Cardiac muscle cell (in vitro differentiated cells and primary cell): ENCODE data around the gene WARS2. TPM values are rescaled to one million over a fixed set of nuclear protein-coding genes. Genes with fewer than 3 reads are reported as not detected.

Source experiments
- DNase-seq, 2 donors: peaks; one replicate each; pipeline versions ENCODE4 v3.0.0 to v3.0.0-alpha.2; 2010 to 2017; ENCODE audit warnings: low read depth in 1 of 2, low spot score in 1 of 2
- H3K27ac ChIP-seq: fragments of 200-600 bp; sonication (generic); 2 replicates; pipeline ENCODE4 v1.5.1; 2016
- H3K27me3 ChIP-seq: fragments of 200-600 bp; sonication (generic); 2 replicates; pipeline ENCODE4 v1.6.0; 2016; ENCODE audit warnings: control low read depth
- H3K36me3 ChIP-seq: fragments of 200-600 bp; sonication (generic); 2 replicates; pipeline ENCODE4 v1.5.1; 2016; ENCODE audit warnings: control low read depth
- H3K4me1 ChIP-seq: fragments of 200-600 bp; sonication (generic); 2 replicates; pipeline ENCODE4 v1.8.1; 2017; ENCODE audit warnings: low read depth, mild to moderate bottlenecking, mixed run types
- H3K4me3 ChIP-seq: fragments of 200-600 bp; sonication (generic); 2 replicates; pipeline ENCODE4 v1.5.1; 2016; ENCODE audit warnings: mild to moderate bottlenecking
- H3K9me3 ChIP-seq: fragments of 200-600 bp; sonication (generic); 2 replicates; pipeline ENCODE4 v1.5.1; 2017; ENCODE audit warnings: low read depth, mild to moderate bottlenecking, control low read depth
- CTCF ChIP-seq: IDR thresholded peaks from 2 replicates; pipeline ENCODE4 v1.5.1; 2012; ENCODE audit warnings: low read depth, mild to moderate bottlenecking, low read length
- polyA plus RNA-seq: library from polyadenylated mRNA; unstranded; fragments of >200 nt; fragmentation: Nextera tagmentation; extraction: Ambion mirVana; gene quantifications from 2 replicates; pipeline ENCODE4 v1.2.1, GENCODE V29; 2016
- total RNA-seq: library from RNA; depleted of rRNA; stranded (reverse); fragments of >200 nt; gene quantifications from 2 replicates; pipeline ENCODE4 v1.2.3, GENCODE V29; 2016

The WARS2 gene
- total and polyA plus RNA-seq, 2 experiments from 2014 or later = 10.9 to 13.1 TPM

DNA sequence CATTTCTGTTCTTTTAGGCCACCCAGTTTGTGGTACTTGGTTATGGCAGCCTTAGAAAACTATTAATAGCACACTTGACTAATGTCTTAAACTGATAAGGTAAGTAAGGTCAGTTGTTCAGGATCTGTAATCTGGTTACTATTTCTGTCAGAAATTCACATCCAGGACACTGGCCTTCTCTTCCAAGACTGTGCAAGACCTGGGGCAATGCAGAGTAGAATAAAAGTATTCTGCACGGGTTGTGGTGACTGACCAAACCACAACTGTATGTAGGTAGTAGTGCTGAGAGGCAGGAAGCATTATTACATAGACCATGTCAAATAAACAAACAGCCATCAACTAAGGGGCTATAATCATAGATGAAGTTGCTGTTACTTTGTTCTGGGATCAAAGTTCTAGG is 46.7 kb downstream of the WARS2 start:
- Histone ChIP-seq H3K27me3 (no peaks in the 10 kb centered on the region), H3K4me3 (no peak overlapping the region), H3K27ac (peak overlapping the region; percentile 27), H3K36me3 (no peaks in the 10 kb centered on the region), H3K4me1 (peaks cover 19% of the 10 kb centered on the region), H3K9me3 (no peaks in the 10 kb centered on the region)
- DNase-seq = peak in 1 of 2 donors; percentile 41
- TF ChIP-seq CTCF = no peak

DNA sequence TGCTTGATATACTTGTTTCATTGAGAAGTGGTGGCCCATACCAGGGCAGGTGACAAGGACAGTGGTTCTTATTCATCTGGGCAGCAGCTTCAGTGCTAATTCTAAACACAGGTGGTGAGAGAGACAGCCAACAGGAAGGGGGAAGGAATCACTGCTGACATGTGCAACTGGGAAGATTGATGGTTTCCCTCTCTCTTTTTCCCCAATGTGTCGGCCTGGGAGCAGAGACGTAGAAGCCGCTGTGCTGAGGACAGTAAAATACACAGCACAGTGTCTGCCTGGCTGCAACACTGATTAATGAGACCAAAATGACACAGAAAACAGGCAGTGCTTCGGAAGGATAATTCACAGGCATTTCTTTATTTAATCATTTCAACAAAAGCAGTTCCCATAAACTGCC is 48.8 kb downstream of the WARS2 start:
- no peak for TF ChIP-seq CTCF
- peak in 1 of 2 donors; percentile 12 for DNase-seq
- Histone ChIP-seq H3K27ac (peak overlapping the region; percentile 40), H3K36me3 (no peaks in the 10 kb centered on the region), H3K27me3 (no peaks in the 10 kb centered on the region), H3K9me3 (no peaks in the 10 kb centered on the region), H3K4me1 (peaks cover 19% of the 10 kb centered on the region), H3K4me3 (no peak overlapping the region)

DNA sequence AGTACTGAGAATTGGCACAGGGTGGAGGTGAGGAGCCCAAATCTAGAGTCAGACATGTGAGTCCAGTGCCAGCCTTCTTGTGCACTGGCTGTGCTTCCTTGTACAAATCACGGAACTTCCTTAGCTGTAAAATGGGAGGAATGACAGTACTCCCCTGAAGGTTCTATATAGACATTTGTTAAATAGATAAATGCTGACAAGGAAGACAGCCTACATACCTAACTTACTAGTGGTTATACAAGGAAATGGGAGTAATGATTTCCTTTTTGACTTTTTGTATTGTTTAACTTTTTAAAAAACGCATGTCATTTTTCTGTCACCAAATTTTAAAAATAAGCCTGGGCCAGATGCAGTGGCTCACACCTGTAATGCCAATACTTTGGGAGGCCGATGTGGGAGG is 50.2 kb downstream of the WARS2 start:
- peaks cover 19% of the 10 kb centered on the region for H3K4me1 ChIP-seq
- no peaks in the 10 kb centered on the region for H3K27me3 ChIP-seq

GRCh38 chr1:119086830-119087229 is 53.6 kb downstream of the WARS2 start:
- DNase-seq = no peak
- peaks cover 4% of the 10 kb centered on the region for H3K4me1 ChIP-seq
- no peaks in the 10 kb centered on the region for H3K27me3 ChIP-seq
- no peak overlapping the region for H3K27ac ChIP-seq
- H3K36me3 ChIP-seq = no peaks in the 10 kb centered on the region
- H3K4me3 ChIP-seq = no peak overlapping the region
- no peaks in the 10 kb centered on the region for H3K9me3 ChIP-seq
- TF ChIP-seq CTCF = no peak

More for the DNA sequence above, 50.2 kb downstream of the WARS2 start:
- TF ChIP-seq CTCF = no peak
- Histone ChIP-seq H3K4me3 (no peak overlapping the region), H3K9me3 (no peaks in the 10 kb centered on the region), H3K27ac (no peak overlapping the region), H3K36me3 (no peaks in the 10 kb centered on the region)
- DNase-seq = no peak

- Histone ChIP-seq H3K27me3 (no peaks in the 10 kb centered on the region), H3K4me1 (no peaks in the 10 kb centered on the region), H3K36me3 (no peaks in the 10 kb centered on the region), H3K27ac (no peak overlapping the region), H3K4me3 (no peak overlapping the region), H3K9me3 (no peaks in the 10 kb centered on the region)
- no peak for DNase-seq
- TF ChIP-seq CTCF = no peak
Measured at GRCh38 chr1:119084798-119085197, 55.7 kb downstream of the WARS2 start.

DNA sequence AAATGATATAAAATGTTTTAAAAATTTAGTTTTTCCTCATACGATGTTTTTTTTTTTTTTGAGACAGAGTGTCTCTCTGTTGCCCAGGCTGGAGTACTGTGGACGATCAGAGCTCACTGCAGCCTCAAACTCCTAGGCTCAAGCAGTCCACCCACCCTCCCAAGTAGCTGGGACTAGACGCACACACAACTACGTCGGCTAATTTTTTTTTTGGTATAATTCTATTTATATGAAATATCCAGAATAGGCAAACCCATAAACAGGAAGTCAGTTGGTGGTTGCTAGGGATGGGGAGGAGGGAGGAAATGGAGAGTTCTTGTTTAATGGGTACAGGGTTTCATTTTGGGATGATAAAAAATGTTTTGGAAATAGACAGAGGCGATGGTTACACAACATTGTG is 56.5 kb downstream of the WARS2 start:
- H3K36me3 ChIP-seq = no peaks in the 10 kb centered on the region
- H3K9me3 ChIP-seq = no peaks in the 10 kb centered on the region
- TF ChIP-seq CTCF = no peak
- H3K4me3 ChIP-seq = no peak overlapping the region
- no peaks in the 10 kb centered on the region for H3K4me1 ChIP-seq
- H3K27ac ChIP-seq = no peak overlapping the region
- no peak for DNase-seq
- H3K27me3 ChIP-seq = no peaks in the 10 kb centered on the region
